Stimulated activated CD8-positive, alpha-beta memory T cell treated with anti-CD3 and anti-CD28 coated beads, Interleukin-15, amount 100 ng/mL, for 4 hours (primary cell): Measurements from ENCODE around the gene AKR1A1.

Source experiments
- DNase-seq, 2 donors: peaks; one replicate each; pipeline ENCODE4 v3.0.0-alpha.2; 2020; ENCODE audit warnings: low read depth in 2 of 2

The AKR1A1 gene

DNA sequence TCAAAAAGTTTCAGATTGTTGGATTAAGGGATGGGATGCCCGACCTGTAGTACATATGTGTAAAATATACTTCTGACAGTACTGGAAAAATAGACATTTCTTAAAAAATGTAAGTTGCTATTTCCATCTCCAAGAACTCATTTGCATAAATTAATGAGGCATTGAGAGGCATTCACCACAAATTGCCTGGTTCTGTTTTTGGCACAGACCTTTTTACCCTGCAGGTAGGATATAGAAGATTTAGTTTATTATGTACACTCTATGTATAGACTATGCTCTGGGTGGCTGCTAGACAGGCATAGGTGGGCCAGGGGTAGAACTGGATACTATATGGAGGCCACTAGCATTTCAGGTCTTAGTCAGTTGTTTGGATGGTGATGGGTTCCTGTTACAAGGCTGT is 65.3 kb downstream of the AKR1A1 start:
- no peak for DNase-seq

DNA sequence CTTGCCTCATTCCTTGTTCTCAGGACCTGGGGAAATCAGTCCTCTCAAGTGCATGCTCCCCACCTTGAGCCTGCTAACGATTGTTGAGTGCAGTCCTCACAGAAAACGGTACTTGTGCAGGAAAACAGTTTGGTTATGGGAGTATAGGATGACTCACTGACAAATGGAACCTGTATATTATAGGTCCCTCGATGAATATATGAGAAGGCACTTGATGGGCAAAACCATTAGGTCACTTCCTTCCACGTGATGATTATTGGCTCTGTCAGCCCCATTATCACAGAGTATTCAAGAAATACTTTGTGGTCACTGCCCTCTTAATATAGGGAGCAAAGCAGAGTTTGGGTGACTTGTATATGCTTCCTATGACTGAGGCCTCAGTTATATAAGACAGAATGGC is 67.0 kb downstream of the AKR1A1 start:
- no peak for DNase-seq

DNA sequence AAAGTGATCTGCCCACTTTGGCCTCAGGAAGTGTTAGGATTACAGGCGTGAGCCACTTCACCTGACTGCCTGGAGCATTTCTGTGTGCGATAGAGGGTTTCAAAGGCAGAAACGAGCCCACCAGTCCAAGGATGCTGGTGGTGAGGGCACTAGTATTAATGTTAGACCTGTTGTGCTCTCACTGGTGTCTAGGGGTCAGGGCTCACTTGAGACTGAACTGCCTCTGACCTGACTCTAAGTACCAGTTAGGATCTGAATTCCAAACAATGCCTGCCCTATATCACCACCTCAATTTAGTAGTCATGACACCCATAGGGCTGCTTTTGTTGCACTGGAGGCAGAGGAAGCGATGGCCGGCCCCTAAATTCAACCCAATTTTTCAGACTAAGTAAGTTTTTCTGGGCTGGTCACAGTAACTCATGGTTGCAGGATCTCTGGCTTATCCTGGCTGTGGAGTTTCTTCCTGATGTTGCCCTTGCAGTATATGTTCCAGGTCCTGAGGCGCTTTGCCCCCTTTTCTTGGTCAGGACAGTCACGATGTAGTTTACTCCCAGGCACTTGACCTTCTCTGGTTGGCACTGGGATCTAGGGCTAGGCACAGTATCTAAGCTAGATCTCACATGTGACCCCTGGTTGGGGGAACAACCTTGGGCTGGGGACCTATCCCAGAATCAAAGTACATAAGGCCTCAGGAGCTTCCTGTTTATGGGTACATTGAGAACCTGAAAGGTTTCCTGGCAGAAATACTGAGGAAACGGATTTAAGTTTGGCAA is 68.7 kb downstream of the AKR1A1 start:
- no peak for DNase-seq
